ENCODE data around the gene ATP5MC3. TPM values are rescaled to one million over a fixed set of nuclear protein-coding genes. Genes with fewer than 3 reads are reported as not detected.

The ATP5MC3 gene
- total RNA-seq, 1 donor from 2014 or later = 1,232 TPM

DNA sequence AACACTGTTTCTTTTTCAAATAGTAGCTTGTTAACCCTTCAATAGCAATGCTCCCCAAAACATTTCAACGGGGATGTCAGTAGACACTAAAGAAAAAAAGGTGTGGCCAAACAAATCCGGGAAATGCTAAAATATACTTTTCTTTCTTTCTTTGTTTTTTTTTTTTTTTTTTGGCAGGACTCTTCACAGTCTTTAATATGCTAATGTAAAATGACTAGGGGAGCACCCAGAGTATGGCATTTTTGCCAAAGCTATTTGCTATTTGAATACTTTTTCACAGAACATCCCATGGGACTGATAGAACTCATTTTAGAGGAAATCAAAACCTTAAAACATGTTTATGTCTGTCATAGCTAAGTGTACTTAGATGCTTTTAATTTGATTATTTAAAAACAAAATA is 45.6 kb downstream of the ATP5MC3 start:
- DNase-seq (ENCODE audit: missing footprints) = no peak
- intact Hi-C loops (cut with DNase I) = no loop called here

GRCh38 chr2:175135177-175135576 is 46.3 kb downstream of the ATP5MC3 start:
- intact Hi-C loops (cut with DNase I) = no loop called here
- no peak for ATAC-seq

More for the DNA sequence above, 45.6 kb downstream of the ATP5MC3 start:
- no peak for ATAC-seq

GRCh38 chr2:175131252-175131651 is 50.3 kb downstream of the ATP5MC3 start:
- intact Hi-C loops (cut with DNase I) = no loop called here
- ATAC-seq (peak; percentile 67), DNase-seq (ENCODE audit: missing footprints) (no peak)

More at GRCh38 chr2:175135177-175135576, 46.3 kb downstream of the ATP5MC3 start:
- no peak for DNase-seq (ENCODE audit: missing footprints)

DNA sequence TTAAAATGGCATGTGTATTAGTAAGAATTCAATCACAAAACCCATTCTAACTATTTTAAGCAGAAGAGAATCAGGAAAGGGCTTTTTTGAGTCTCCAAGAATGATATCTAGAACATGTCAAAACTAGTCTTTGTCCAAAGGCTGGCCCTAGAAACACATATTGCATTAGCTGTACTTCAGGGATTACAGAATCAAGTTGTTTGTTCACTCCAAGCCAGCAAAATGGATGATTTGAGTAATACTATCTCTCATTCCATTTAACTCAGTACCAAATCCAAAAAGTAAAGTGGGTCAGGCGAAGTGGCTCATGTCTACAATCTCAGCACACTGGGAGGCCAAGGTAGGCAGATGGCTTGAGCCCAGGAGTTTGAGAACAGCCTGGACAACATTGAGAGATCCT is 54.8 kb downstream of the ATP5MC3 start:
- ATAC-seq (peak; percentile 67), DNase-seq (ENCODE audit: missing footprints) (no peak)
- intact Hi-C loops (cut with DNase I) = no loop called here

Small RNA genes lying within 50 kb of the gene (microRNA-seq; reads per million reads assigned to microRNA genes)
- gene MIR933 = not detected

Other genes with a start within 250 kb of the ATP5MC3 start
- 11.7 TPM for gene CHN1, start 176.3 kb downstream of the ATP5MC3 start, total RNA-seq
- gene ATF2, start 13.5 kb downstream of the ATP5MC3 start, total RNA-seq = 27.6 TPM